Erythroblast (primary cell): ENCODE results near the gene CLMN.

Experiments
- GATA1 ChIP-seq: IDR thresholded peaks from 2 replicates; pipeline ENCODE4 v1.6.1; 2011; ENCODE audit warnings: low read depth, mild to moderate bottlenecking, control low read depth, low read length, moderate library complexity
- POLR2A ChIP-seq: IDR thresholded peaks from 2 replicates; pipeline ENCODE4 v1.6.1; 2011; ENCODE audit warnings: mild to moderate bottlenecking, low read length

DNA sequence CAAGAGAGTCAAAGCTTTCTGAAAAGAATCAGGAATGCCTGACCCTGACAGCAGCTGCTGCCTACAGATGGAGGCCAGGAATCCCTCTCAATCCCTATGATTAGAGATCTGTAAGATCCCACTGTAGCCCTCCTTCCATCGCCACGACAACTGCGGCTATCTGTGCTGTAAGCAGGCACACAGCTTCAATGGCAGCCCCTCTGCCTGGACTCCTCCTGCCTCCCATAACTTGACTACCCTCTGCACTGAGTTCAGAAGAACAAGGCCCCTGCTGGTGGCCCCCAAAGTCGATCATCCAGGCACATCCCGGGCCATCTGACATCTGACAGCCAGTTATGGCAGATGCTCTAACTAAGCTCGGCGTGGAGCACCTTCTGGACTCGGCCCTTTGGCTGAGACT lies 2.9 kb downstream of the CLMN start:
- TF ChIP-seq POLR2A (no peak), GATA1 (no peak)
